ENCODE data around the gene SEC14L5. TPM values are rescaled to one million over a fixed set of nuclear protein-coding genes. Genes with fewer than 3 reads are reported as not detected.

The SEC14L5 gene
- total and polyA plus RNA-seq, 2 experiments from 2014 or later = 2.6 to 5.9 TPM

- no peak for TF ChIP-seq ZNF114 (CRISPR knock-in tag; IDR thresholded peaks at IDR 0.05)
- TF ChIP-seq NANOG (IDR thresholded peaks at IDR 0.05; ENCODE audit: borderline replicate concordance) = no peak
- TF ChIP-seq ETS1 (IDR thresholded peaks at IDR 0.05) = peak; percentile 65; the same call in 1 of the 2 replicates
- TF ChIP-seq EZH2 (IDR thresholded peaks at IDR 0.05; ENCODE audit: low read depth, unreplicated experiment) = no peak
- no peak for TF ChIP-seq EZH2phosphoT487 (IDR thresholded peaks at IDR 0.05; ENCODE audit: unreplicated experiment)
- TF ChIP-seq POLR2AphosphoS5 (IDR thresholded peaks at IDR 0.05; ENCODE audit: low read depth) = no peak; the same call in 1 of the 2 replicates
These were observed 78.4 kb downstream of the SEC14L5 start (continued) for GRCh38 chr16:5036228-5037156.

- H3K9me3 Mint-ChIP-seq = no peaks in the 10 kb centered on the region
- Histone ChIP-seq H3K4me1 (ENCODE audit: insufficient read depth) (peaks cover 24% of the 10 kb centered on the region), H3K79me2 (replicated peaks; ENCODE audit: insufficient read depth) (no peaks in the 10 kb centered on the region), H3K9me2 (ENCODE audit: insufficient read depth) (no peaks in the 10 kb centered on the region), H3K27me3 (ENCODE audit: insufficient read depth) (no peaks in the 10 kb centered on the region), H3K36me3 (ENCODE audit: insufficient read depth) (no peaks in the 10 kb centered on the region), H3K4me3 (no peak overlapping the region), H3F3A (replicated peaks; ENCODE audit: low read depth) (peaks cover 17% of the 10 kb centered on the region), H3K27ac (ENCODE audit: low read depth) (no peak overlapping the region), H4K20me1 (replicated peaks; ENCODE audit: insufficient read depth) (no peaks in the 10 kb centered on the region), H2AFZ (no peak overlapping the region), H3K4me2 (no peak overlapping the region)
- DNase-seq (ENCODE audit: low spot score) = no peak
- H3K27me3 Mint-ChIP-seq (ENCODE audit: insufficient read depth, low read depth, poor library complexity) = peaks cover 14% of the 10 kb centered on the region
- peak overlapping the region; percentile 53; the same call in 1 of the 2 replicates for H3K27ac Mint-ChIP-seq
- no peak overlapping the region for H3K4me3 Mint-ChIP-seq
- peaks cover 29% of the 10 kb centered on the region for H3K4me1 Mint-ChIP-seq
- no peaks in the 10 kb centered on the region; the same call in 2 of the 3 replicates for H3K36me3 Mint-ChIP-seq (ENCODE audit: low read depth)
- ATAC-seq = no peak
- no peak for TF ChIP-seq ZNF114 (CRISPR knock-in tag; IDR thresholded peaks at IDR 0.05)
- TF ChIP-seq REST (IDR thresholded peaks at IDR 0.05; ENCODE audit: unreplicated experiment) = no peak
- no peak for TF ChIP-seq ZNF331 (CRISPR knock-in tag; IDR thresholded peaks at IDR 0.05; ENCODE audit: low read depth)
- TF ChIP-seq EZH2 (IDR thresholded peaks at IDR 0.05; ENCODE audit: low read depth, unreplicated experiment) = no peak
- no peak for TF ChIP-seq EZH2phosphoT487 (IDR thresholded peaks at IDR 0.05; ENCODE audit: unreplicated experiment)
- no peak for TF ChIP-seq STAT1 (IDR thresholded peaks at IDR 0.05; ENCODE audit: unreplicated experiment)
- no peak for TF ChIP-seq JUNB (IDR thresholded peaks at IDR 0.05; ENCODE audit: unreplicated experiment)
These were observed 82.3 kb downstream of the SEC14L5 start for GRCh38 chr16:5040451-5040850.
